Stomach (tissue), 9 donors: ENCODE measurements around the gene TNS2. TPM values are rescaled to one million over a fixed set of nuclear protein-coding genes. Genes with fewer than 3 reads are reported as not detected.
"Not testable (repeated sequence)": the region's sequence is repeated elsewhere in the genome, so short reads cannot be mapped to it uniquely, and the experiment has no call there.

Source experiments
- DNase-seq, 2 donors: peaks; one replicate each; pipeline versions ENCODE4 v3.0.0 to v3.0.0-alpha.2; 2013 to 2019
- H3K27ac ChIP-seq, 5 donors: fragments of 200-600 bp in 4 of 5; sonication (generic) in 4 of 5; one replicate each; pipeline ENCODE4 v1.5.1; 2013 to 2019; ENCODE audit warnings: mild to moderate bottlenecking in 1 of 5, moderate library complexity in 1 of 5
- H3K27me3 ChIP-seq, 3 donors: fragments of 200-600 bp; sonication (generic); one replicate each; pipeline ENCODE4 v1.5.1; 2017 to 2019; ENCODE audit warnings: mixed run types in 1 of 3
- H3K36me3 ChIP-seq, 4 donors: fragments of 200-600 bp; sonication (generic); 1 replicate in 3 of 4; 2 replicates in 1 of 4; pipeline ENCODE4 v1.5.1; 2016 to 2019
- H3K4me1 ChIP-seq, 4 donors: fragments of 200-600 bp; sonication (generic); one replicate each; pipeline ENCODE4 v1.5.1; 2016 to 2019
- H3K4me3 ChIP-seq, 4 donors: fragments of 200-600 bp; sonication (generic) in 3 of 4; one replicate each; pipeline ENCODE4 v1.5.1; 2016 to 2019; ENCODE audit warnings: mild to moderate bottlenecking in 1 of 4
- H3K9me3 ChIP-seq, 4 donors: fragments of 200-600 bp; sonication (generic); one replicate each; pipeline ENCODE4 v1.5.1; 2016 to 2019
- EP300 ChIP-seq: sonication (generic); formaldehyde crosslinking; IDR thresholded peaks from one replicate; pipeline ENCODE4 v1.6.1; 2017; ENCODE audit warnings: antibody characterized with exemption
- POLR2A ChIP-seq, 4 donors: fragments of 450-650 bp; IDR thresholded peaks; one replicate each; pipeline ENCODE4 v1.6.1; 2016; ENCODE audit warnings: antibody characterized with exemption in 4 of 4, control low read depth in 2 of 4, mild to moderate bottlenecking in 1 of 4, moderate library complexity in 1 of 4
- POLR2AphosphoS5 ChIP-seq, 3 donors: sonication (generic); formaldehyde crosslinking; IDR thresholded peaks; one replicate each; pipeline ENCODE4 v1.6.1; 2016; ENCODE audit warnings: antibody characterized with exemption in 3 of 3
- WGBS, 5 donors: extraction: QIAGEN DNeasy Blood & Tissue Kit in 3 of 5; methylation state at CpG; one replicate each; pipeline versions ENCODE4 v1.1.5 to v1.1.7; 2013 to 2018; 5-methylcytosine and 5-hydroxymethylcytosine counted together
- intact Hi-C: fragments of 100-400 bp; cut with DNase I; formaldehyde crosslinking; loops from one replicate; pipeline ENCODE4 v1.15.1; 2023; ENCODE audit warnings: low total_unique reads
- polyA plus RNA-seq, 3 donors: library from polyadenylated mRNA; stranded (reverse); fragments of 200-250 nt; gene quantifications; one replicate each; pipeline ENCODE4 v1.2.3, GENCODE V29; 2013
- total RNA-seq, 5 donors: library from RNA; depleted of rRNA; stranded (reverse); fragments of >200 nt; gene quantifications; one replicate each; pipeline versions ENCODE4 v1.1.0 to v1.2.3, GENCODE V29; 2014 to 2016
- TF ChIP-seq, protein P1 (sequence below), 7 experiments: fragments of 450-650 bp in 4 of 7; fragments of 200-600 bp in 3 of 7; sonication (generic) in 3 of 7; IDR thresholded peaks; one replicate each; pipeline ENCODE4 v1.5.1; 2016 to 2019; ENCODE audit warnings: antibody characterized with exemption in 7 of 7, control low read depth in 2 of 7, mild to moderate bottlenecking in 1 of 7
- donor health status: healthy with polysubstance abuse.
- donor health status: Bipolar disorder and iron deficiency.
- donor health status: healthy.

The TNS2 gene
- total and polyA plus RNA-seq, 8 donors: 38.5 to 164 (median 73.7) TPM

DNA sequence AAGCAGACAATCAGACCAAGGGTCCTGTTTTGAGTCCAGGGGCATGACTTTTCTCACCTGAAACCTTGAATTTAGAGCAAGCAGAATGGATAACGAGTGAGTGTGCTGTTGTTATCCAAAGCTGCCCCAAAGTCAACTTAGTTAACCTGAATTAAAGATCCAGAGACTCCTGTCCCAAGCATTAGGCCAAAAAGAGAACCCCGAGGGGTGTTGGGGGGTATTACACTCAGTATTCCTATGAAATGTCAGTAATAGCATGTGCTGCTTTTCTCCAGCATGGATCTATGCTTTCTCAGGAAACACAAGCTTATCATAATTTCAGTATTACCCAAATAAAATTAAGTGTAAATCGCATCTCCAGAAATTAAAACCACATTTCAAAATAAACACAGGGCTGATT is 24.6 kb upstream of the TNS2 start:
- Histone ChIP-seq H3K4me3 (no peak overlapping the region), H3K27ac (no peak overlapping the region), H3K4me1 (peaks cover 0 to 2% (median 0%) of the 10 kb centered on the region in 4 donors), H3K36me3 (peaks cover 66 to 98% (median 97%) of the 10 kb centered on the region in 4 donors), H3K27me3 (no peaks in the 10 kb centered on the region), H3K9me3 (no peaks in the 10 kb centered on the region)
- 71 to 85% (median 76%) methylated on average over 3 of the region's 3 CpGs for WGBS, 5 donors
- no peak for TF ChIP-seq EP300
- TF ChIP-seq, protein P1, sequence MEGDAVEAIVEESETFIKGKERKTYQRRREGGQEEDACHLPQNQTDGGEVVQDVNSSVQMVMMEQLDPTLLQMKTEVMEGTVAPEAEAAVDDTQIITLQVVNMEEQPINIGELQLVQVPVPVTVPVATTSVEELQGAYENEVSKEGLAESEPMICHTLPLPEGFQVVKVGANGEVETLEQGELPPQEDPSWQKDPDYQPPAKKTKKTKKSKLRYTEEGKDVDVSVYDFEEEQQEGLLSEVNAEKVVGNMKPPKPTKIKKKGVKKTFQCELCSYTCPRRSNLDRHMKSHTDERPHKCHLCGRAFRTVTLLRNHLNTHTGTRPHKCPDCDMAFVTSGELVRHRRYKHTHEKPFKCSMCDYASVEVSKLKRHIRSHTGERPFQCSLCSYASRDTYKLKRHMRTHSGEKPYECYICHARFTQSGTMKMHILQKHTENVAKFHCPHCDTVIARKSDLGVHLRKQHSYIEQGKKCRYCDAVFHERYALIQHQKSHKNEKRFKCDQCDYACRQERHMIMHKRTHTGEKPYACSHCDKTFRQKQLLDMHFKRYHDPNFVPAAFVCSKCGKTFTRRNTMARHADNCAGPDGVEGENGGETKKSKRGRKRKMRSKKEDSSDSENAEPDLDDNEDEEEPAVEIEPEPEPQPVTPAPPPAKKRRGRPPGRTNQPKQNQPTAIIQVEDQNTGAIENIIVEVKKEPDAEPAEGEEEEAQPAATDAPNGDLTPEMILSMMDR (IDR thresholded peaks at IDR 0.05): no peak
- TF ChIP-seq POLR2A (IDR thresholded peaks at IDR 0.05): no peak
- no peak for TF ChIP-seq POLR2AphosphoS5 (IDR thresholded peaks at IDR 0.05)
- no peak for DNase-seq
- intact Hi-C loops: no loop called here

DNA sequence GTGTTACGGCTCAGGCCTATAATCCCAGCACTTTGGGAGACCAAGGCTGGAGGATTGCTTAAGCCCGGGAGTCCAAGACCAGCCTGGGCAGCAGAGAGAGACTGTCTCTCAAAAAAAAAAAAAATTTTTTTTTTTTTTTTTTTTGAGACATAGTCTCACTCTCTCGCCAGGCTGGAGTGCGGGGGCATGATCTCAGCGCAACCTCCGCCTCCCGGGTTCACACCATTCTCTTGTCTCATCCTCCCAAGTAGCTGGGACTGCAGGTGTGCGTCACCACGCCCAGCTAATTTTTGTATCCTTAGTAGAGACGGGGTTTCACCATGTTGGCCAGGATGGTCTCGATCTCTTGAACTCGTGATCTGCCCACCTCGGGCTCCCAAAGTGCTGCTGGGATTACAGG is 22.9 kb upstream of the TNS2 start:
- H3K27me3 ChIP-seq, DNase-seq, H3K4me1 ChIP-seq, H3K4me3 ChIP-seq, H3K27ac ChIP-seq, intact Hi-C loops, H3K9me3 ChIP-seq: not testable (repeated sequence)
- 85 to 90% (median 88%) methylated on average over 13 of the region's 13 CpGs for WGBS, 5 donors
- peaks cover 73 to 98% (median 97%) of the 10 kb centered on the region in 4 donors for H3K36me3 ChIP-seq

DNA sequence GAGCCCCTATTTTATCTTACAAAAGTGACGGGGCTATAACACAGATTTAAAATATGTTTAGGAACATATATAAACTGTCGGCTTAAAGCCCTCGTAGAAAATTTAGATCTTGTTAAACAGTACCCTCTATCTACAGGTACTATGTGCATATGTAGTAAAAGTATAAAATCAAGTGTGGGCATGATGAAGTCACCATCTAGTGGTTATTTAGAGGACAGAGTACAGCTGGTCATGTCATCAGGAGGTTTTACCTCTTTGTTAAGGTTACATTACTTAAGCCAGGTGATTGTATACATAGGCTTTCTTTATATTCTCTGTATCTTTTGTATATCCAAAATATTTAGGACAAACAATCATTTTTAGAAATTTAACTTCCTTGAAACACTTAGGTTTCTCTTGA is 18.2 kb upstream of the TNS2 start:
- H3K36me3 ChIP-seq: peaks cover 74 to 98% (median 97%) of the 10 kb centered on the region in 4 donors
- H3K27ac ChIP-seq: no peak overlapping the region
- no peaks in the 10 kb centered on the region for H3K27me3 ChIP-seq
- TF ChIP-seq POLR2A (IDR thresholded peaks at IDR 0.05): no peak
- TF ChIP-seq POLR2AphosphoS5 (IDR thresholded peaks at IDR 0.05): no peak
- TF ChIP-seq, protein P1 (IDR thresholded peaks at IDR 0.05): no peak
- no peak for TF ChIP-seq EP300
- DNase-seq: no peak
- intact Hi-C loops: no loop called here
- H3K9me3 ChIP-seq: no peaks in the 10 kb centered on the region
- no peaks in the 10 kb centered on the region for H3K4me1 ChIP-seq
- 80 to 90% (median 83%) methylated on average over 3 of the region's 3 CpGs for WGBS, 5 donors
- H3K4me3 ChIP-seq: no peak overlapping the region

DNA sequence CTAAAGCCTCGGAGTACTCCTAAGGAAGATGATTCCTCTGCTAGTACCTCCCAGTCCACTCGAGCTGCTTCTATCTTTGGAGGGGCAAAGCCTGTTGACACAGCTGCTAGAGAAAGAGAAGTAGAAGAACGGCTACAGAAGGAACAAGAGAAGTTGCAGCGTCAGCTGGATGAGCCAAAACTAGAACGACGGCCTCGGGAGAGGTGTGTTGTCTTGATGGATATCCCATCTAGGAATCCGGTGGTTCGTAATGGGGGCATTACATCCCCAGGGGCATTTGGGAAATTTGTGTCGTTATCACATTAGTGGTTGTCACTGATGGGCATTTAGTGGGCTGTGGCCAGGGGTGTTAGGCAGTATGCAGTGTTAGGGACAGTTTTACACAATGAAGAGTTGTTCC is 16.0 kb upstream of the TNS2 start:
- 73 to 81% (median 81%) methylated on average over 10 of the region's 10 CpGs for WGBS, 5 donors
- H3K9me3 ChIP-seq, H3K4me3 ChIP-seq, H3K27ac ChIP-seq, H3K27me3 ChIP-seq, intact Hi-C loops, DNase-seq: not testable (repeated sequence)
- peaks cover 8 to 11% (median 8%) of the 10 kb centered on the region in 4 donors for H3K4me1 ChIP-seq
- H3K36me3 ChIP-seq: peaks cover 85 to 98% (median 96%) of the 10 kb centered on the region in 4 donors

DNA sequence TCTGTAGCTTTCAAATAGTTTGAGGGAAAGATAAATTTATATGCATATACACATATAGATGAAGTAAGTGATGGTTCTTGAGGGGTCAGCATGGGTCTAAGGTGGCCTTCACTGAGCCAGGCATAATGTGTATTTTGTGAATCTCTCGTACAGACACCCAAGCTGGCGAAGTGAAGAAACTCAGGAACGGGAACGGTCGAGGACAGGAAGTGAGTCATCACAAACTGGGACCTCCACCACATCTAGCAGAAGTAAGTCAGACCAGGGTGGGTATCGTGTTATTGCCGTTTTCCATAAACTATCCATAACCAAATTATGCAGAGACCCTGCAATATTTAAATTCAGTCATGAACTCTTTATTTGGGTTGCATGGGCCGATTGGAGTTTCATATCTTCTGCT is 15.4 kb upstream of the TNS2 start:
- Histone ChIP-seq H3K4me3 (no peak overlapping the region), H3K4me1 (peaks cover 9 to 17% (median 14%) of the 10 kb centered on the region in 4 donors), H3K27ac (no peak overlapping the region), H3K9me3 (no peaks in the 10 kb centered on the region), H3K36me3 (peaks cover 84 to 98% (median 96%) of the 10 kb centered on the region in 4 donors), H3K27me3 (no peaks in the 10 kb centered on the region)
- 68 to 81% (median 77%) methylated on average over 8 of the region's 8 CpGs for WGBS, 5 donors
- no peak for DNase-seq
- intact Hi-C loops: no loop called here
- no peak for TF ChIP-seq EP300
- TF ChIP-seq POLR2AphosphoS5 (IDR thresholded peaks at IDR 0.05): no peak
- TF ChIP-seq, protein P1 (IDR thresholded peaks at IDR 0.05): no peak
- no peak for TF ChIP-seq POLR2A (IDR thresholded peaks at IDR 0.05)
